ENCODE data around the gene ARRDC2. TPM values are rescaled to one million over a fixed set of nuclear protein-coding genes. Genes with fewer than 3 reads are reported as not detected.

Gene ARRDC2
- total and polyA plus RNA-seq, 2 of the 13 experiments (the other 11 are each of a cell fraction or from before 2014, with no cell fraction given) = 2.1 to 3.4 TPM

DNA sequence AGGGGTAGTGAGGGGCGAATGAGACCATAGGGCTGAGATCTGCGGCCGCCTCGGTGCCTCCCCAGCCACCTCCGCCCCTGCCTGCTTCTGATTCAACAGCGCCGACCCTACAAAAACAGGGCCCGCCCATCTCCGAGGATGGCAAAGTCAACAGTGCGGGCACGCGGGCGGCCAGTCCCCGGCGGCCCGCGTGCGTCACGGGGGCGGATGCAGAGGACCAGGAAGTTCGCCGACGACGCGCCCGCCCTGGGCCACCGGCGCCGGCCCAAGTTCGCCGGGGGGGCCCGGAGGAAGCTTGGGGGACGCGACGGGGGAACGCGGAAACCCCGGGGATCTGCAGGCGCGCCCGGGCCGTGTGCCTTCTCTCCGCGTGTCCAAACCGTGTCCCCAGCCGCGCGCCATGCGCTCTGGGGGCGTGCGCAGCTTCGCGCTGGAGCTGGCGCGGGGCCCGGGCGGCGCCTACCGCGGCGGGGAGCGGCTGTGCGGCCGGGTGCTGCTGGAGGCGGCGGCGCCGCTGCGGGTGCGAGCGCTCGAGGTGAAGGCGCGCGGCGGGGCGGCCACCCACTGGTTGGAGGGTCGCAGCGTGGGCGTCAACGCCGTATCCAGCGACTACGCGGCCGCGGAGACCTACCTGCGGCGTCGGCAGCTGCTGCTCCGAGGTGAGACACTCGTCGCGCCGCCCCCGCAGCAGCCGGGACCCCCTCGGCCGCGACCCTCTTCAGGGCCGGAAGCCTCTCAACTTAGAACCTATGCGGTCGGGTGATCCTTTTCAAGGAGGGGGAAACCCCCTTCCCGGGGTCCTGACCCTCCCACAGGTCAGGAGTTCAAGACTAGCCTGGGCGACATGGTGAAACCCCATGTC lies 6.8 kb upstream of the ARRDC2 start (continued):
- TF ChIP-seq, protein P1, sequence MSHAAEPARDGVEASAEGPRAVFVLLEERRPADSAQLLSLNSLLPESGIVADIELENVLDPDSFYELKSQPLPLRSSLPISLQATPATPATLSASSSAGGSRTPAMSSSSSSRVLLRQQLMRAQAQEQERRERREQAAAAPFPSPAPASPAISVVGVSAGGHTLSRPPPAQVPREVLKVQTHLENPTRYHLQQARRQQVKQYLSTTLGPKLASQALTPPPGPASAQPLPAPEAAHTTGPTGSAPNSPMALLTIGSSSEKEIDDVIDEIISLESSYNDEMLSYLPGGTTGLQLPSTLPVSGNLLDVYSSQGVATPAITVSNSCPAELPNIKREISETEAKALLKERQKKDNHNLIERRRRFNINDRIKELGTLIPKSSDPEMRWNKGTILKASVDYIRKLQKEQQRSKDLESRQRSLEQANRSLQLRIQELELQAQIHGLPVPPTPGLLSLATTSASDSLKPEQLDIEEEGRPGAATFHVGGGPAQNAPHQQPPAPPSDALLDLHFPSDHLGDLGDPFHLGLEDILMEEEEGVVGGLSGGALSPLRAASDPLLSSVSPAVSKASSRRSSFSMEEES (CRISPR knock-in tag; IDR thresholded peaks at IDR 0.05) = peak; percentile 61
- TF ChIP-seq ZBTB46 (CRISPR knock-in tag; IDR thresholded peaks at IDR 0.05; ENCODE audit: borderline replicate concordance) (no peak), ZFP62 (CRISPR knock-in tag; IDR thresholded peaks at IDR 0.05) (no peak), ZNF644 (CRISPR knock-in tag; IDR thresholded peaks at IDR 0.05; ENCODE audit: low read depth) (no peak), ZNF83 (CRISPR knock-in tag; IDR thresholded peaks at IDR 0.05; ENCODE audit: borderline replicate concordance) (no peak), ZNF138 (CRISPR knock-in tag; IDR thresholded peaks at IDR 0.05; ENCODE audit: low read depth) (no peak), MYNN (CRISPR knock-in tag; IDR thresholded peaks at IDR 0.05; ENCODE audit: low read depth) (no peak), GPN1 (CRISPR knock-in tag; IDR thresholded peaks at IDR 0.05; ENCODE audit: borderline replicate concordance) (no peak)
- TF ChIP-seq, protein P2, sequence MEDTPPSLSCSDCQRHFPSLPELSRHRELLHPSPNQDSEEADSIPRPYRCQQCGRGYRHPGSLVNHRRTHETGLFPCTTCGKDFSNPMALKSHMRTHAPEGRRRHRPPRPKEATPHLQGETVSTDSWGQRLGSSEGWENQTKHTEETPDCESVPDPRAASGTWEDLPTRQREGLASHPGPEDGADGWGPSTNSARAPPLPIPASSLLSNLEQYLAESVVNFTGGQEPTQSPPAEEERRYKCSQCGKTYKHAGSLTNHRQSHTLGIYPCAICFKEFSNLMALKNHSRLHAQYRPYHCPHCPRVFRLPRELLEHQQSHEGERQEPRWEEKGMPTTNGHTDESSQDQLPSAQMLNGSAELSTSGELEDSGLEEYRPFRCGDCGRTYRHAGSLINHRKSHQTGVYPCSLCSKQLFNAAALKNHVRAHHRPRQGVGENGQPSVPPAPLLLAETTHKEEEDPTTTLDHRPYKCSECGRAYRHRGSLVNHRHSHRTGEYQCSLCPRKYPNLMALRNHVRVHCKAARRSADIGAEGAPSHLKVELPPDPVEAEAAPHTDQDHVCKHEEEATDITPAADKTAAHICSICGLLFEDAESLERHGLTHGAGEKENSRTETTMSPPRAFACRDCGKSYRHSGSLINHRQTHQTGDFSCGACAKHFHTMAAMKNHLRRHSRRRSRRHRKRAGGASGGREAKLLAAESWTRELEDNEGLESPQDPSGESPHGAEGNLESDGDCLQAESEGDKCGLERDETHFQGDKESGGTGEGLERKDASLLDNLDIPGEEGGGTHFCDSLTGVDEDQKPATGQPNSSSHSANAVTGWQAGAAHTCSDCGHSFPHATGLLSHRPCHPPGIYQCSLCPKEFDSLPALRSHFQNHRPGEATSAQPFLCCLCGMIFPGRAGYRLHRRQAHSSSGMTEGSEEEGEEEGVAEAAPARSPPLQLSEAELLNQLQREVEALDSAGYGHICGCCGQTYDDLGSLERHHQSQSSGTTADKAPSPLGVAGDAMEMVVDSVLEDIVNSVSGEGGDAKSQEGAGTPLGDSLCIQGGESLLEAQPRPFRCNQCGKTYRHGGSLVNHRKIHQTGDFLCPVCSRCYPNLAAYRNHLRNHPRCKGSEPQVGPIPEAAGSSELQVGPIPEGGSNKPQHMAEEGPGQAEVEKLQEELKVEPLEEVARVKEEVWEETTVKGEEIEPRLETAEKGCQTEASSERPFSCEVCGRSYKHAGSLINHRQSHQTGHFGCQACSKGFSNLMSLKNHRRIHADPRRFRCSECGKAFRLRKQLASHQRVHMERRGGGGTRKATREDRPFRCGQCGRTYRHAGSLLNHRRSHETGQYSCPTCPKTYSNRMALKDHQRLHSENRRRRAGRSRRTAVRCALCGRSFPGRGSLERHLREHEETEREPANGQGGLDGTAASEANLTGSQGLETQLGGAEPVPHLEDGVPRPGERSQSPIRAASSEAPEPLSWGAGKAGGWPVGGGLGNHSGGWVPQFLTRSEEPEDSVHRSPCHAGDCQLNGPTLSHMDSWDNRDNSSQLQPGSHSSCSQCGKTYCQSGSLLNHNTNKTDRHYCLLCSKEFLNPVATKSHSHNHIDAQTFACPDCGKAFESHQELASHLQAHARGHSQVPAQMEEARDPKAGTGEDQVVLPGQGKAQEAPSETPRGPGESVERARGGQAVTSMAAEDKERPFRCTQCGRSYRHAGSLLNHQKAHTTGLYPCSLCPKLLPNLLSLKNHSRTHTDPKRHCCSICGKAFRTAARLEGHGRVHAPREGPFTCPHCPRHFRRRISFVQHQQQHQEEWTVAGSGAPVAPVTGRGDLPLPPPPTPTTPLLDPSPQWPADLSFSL (CRISPR knock-in tag; IDR thresholded peaks at IDR 0.05) = no peak
- TF ChIP-seq, protein P3, sequence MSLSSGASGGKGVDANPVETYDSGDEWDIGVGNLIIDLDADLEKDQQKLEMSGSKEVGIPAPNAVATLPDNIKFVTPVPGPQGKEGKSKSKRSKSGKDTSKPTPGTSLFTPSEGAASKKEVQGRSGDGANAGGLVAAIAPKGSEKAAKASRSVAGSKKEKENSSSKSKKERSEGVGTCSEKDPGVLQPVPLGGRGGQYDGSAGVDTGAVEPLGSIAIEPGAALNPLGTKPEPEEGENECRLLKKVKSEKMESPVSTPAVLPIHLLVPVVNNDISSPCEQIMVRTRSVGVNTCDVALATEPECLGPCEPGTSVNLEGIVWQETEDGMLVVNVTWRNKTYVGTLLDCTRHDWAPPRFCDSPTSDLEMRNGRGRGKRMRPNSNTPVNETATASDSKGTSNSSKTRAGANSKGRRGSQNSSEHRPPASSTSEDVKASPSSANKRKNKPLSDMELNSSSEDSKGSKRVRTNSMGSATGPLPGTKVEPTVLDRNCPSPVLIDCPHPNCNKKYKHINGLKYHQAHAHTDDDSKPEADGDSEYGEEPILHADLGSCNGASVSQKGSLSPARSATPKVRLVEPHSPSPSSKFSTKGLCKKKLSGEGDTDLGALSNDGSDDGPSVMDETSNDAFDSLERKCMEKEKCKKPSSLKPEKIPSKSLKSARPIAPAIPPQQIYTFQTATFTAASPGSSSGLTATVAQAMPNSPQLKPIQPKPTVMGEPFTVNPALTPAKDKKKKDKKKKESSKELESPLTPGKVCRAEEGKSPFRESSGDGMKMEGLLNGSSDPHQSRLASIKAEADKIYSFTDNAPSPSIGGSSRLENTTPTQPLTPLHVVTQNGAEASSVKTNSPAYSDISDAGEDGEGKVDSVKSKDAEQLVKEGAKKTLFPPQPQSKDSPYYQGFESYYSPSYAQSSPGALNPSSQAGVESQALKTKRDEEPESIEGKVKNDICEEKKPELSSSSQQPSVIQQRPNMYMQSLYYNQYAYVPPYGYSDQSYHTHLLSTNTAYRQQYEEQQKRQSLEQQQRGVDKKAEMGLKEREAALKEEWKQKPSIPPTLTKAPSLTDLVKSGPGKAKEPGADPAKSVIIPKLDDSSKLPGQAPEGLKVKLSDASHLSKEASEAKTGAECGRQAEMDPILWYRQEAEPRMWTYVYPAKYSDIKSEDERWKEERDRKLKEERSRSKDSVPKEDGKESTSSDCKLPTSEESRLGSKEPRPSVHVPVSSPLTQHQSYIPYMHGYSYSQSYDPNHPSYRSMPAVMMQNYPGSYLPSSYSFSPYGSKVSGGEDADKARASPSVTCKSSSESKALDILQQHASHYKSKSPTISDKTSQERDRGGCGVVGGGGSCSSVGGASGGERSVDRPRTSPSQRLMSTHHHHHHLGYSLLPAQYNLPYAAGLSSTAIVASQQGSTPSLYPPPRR (CRISPR knock-in tag; IDR thresholded peaks at IDR 0.05; ENCODE audit: borderline replicate concordance) = no peak
- TF ChIP-seq, protein P4, sequence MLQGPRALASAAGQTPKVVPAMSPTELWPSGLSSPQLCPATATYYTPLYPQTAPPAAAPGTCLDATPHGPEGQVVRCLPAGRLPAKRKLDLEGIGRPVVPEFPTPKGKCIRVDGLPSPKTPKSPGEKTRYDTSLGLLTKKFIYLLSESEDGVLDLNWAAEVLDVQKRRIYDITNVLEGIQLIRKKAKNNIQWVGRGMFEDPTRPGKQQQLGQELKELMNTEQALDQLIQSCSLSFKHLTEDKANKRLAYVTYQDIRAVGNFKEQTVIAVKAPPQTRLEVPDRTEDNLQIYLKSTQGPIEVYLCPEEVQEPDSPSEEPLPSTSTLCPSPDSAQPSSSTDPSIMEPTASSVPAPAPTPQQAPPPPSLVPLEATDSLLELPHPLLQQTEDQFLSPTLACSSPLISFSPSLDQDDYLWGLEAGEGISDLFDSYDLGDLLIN (CRISPR knock-in tag; IDR thresholded peaks at IDR 0.05; ENCODE audit: borderline replicate concordance) = no peak
